GM12801 (cell line): ENCODE measurements around the gene PPP3CB.

Experiments used
- TF ChIP-seq, protein P1 (sequence below): IDR thresholded peaks from one replicate; pipeline ENCODE4 v1.5.1; 2011; ENCODE audit warnings: control low read depth; ENCODE audit not compliant: insufficient read length; ENCODE audit errors: extremely low read depth

The PPP3CB gene

GRCh38 chr10:73439055-73439454, 56.8 kb downstream of the PPP3CB start:
- TF ChIP-seq, protein P1, sequence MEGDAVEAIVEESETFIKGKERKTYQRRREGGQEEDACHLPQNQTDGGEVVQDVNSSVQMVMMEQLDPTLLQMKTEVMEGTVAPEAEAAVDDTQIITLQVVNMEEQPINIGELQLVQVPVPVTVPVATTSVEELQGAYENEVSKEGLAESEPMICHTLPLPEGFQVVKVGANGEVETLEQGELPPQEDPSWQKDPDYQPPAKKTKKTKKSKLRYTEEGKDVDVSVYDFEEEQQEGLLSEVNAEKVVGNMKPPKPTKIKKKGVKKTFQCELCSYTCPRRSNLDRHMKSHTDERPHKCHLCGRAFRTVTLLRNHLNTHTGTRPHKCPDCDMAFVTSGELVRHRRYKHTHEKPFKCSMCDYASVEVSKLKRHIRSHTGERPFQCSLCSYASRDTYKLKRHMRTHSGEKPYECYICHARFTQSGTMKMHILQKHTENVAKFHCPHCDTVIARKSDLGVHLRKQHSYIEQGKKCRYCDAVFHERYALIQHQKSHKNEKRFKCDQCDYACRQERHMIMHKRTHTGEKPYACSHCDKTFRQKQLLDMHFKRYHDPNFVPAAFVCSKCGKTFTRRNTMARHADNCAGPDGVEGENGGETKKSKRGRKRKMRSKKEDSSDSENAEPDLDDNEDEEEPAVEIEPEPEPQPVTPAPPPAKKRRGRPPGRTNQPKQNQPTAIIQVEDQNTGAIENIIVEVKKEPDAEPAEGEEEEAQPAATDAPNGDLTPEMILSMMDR, result no peak

DNA sequence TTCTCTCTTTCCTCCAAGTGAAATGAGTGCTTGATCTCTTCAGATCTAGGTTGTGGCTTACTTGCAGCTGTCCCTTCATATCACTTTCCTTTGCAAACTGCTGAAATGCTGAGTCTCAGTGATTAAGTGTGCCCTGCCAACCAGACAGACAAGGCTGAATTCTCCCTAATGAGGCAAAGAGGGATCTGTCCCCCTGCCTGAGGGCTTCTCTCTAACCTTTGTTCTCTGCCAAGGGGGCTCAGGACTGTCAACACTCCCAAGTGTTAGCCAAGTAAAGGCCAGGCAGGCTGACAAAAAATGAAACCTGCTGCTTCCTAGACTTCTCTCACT, 62.3 kb downstream of the PPP3CB start, which contains the start of gene MSS51:
Gene MSS51 (minus strand): TSS at position 24 of the 330 bp plus-strand sequence. CDS start 5,277 bp downstream, outside the sequence.
- TF ChIP-seq, protein P1, result no peak

DNA sequence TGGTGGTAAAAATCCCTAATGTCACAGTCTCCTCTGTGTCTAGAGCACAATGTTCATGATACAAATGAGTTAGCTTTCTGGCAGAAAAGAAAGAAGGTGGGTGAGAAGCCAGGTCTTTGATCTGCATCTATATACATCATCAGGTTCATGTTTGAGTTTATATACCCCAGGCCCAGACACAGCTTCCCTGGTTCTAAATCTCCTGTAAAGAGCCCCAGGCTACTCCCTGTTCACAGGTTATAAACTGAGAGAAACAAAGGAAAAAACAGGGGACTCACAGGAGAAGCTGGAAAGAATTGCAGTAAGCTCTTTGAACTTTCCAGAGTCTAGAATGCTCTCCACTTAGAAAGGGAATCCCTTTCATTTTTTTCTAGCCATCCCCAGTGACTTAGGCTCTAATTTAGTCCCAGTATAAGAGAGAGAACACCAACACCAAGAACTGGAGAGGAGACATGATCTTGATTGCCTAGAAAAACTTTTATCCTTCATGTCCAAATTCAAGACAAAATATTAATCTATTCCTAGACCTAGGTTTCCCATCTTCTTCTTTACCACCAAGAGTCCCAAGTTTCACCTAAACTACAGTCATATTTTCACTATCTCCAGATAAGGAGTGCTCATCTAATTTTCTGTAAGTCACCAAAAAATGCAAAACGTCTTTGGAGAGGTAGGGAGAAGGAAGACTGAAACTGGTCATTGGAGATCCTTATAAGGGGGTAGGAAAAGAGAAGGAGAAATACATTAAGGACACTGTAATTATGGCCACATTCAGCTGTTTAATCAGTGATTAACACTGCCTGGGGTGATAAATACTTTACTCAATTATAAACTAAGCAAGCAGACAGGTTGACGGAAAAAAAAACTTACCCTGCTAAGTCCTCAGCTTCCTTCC, 62.9 kb downstream of the PPP3CB start:
- TF ChIP-seq, protein P1, result no peak

GRCh38 chr10:73426318-73426717, 69.5 kb downstream of the PPP3CB start:
- TF ChIP-seq, protein P1, result no peak

GRCh38 chr10:73424478-73424877, 71.3 kb downstream of the PPP3CB start:
- TF ChIP-seq, protein P1, result no peak

GRCh38 chr10:73423309-73423708, 72.5 kb downstream of the PPP3CB start:
- TF ChIP-seq, protein P1, result no peak

DNA sequence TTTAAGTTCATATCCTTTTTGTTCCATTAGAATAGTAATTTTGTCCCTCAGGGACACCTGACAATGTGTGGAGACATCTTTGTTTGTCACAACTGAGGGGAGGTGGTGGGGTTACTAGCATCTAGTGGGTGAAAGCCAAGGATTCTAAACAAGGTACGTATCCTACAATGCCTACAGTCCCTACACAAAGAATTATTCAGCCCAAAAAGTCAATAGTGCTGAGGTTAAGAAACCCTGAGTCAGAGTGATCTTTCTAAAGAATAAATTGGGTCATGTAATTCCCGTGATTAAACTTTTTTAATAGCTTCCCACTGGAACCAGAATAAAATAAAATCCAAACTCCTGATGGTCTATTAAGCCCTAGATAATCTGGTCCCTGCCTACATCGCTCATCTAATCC, 79.3 kb downstream of the PPP3CB start:
- TF ChIP-seq, protein P1, result no peak
